GM12864 (cell line): ENCODE results near the gene CFHR1.
"Not testable (repeated sequence)": the region's sequence is repeated elsewhere in the genome, so short reads cannot be mapped to it uniquely, and the experiment has no call there.

Source experiments
- DNase-seq: peaks from one replicate; pipeline ENCODE4 v3.0.0-alpha.2; 2011; ENCODE audit warnings: low read depth
- H3K4me3 ChIP-seq: 2 replicates; pipeline ENCODE4 v1.5.1; 2011; ENCODE audit warnings: mild to moderate bottlenecking, low read depth, low read length, control low read depth
- TF ChIP-seq, protein P1 (sequence below): IDR thresholded peaks from 2 replicates; pipeline ENCODE4 v1.5.1; 2011; ENCODE audit warnings: low read depth, mild to moderate bottlenecking, moderate library complexity, low read length, control low read depth, inconsistent platforms; ENCODE audit errors: missing control alignments

Gene CFHR1

DNA sequence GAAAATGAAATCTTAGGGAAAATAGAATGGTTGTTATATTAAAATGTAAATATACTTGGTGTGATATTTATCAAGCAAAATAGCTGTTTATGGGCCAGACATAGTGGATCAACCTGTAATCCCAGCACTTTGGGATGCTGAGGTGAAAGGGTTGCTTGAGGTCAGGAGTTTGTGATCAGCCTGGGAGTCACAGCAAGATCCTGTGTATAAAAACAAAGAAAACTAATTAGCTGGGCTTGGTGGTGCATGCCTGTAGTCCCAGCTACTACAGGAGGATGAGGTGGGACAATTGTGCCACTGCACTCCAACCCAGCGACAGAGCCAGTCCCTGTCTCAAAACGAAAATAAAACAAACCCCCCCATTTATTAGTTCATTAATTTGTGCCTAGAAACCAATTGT lies 21.6 kb upstream of the CFHR1 start:
- TF ChIP-seq, protein P1, sequence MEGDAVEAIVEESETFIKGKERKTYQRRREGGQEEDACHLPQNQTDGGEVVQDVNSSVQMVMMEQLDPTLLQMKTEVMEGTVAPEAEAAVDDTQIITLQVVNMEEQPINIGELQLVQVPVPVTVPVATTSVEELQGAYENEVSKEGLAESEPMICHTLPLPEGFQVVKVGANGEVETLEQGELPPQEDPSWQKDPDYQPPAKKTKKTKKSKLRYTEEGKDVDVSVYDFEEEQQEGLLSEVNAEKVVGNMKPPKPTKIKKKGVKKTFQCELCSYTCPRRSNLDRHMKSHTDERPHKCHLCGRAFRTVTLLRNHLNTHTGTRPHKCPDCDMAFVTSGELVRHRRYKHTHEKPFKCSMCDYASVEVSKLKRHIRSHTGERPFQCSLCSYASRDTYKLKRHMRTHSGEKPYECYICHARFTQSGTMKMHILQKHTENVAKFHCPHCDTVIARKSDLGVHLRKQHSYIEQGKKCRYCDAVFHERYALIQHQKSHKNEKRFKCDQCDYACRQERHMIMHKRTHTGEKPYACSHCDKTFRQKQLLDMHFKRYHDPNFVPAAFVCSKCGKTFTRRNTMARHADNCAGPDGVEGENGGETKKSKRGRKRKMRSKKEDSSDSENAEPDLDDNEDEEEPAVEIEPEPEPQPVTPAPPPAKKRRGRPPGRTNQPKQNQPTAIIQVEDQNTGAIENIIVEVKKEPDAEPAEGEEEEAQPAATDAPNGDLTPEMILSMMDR: no peak
- DNase-seq: no peak
- no peak overlapping the region for H3K4me3 ChIP-seq

DNA sequence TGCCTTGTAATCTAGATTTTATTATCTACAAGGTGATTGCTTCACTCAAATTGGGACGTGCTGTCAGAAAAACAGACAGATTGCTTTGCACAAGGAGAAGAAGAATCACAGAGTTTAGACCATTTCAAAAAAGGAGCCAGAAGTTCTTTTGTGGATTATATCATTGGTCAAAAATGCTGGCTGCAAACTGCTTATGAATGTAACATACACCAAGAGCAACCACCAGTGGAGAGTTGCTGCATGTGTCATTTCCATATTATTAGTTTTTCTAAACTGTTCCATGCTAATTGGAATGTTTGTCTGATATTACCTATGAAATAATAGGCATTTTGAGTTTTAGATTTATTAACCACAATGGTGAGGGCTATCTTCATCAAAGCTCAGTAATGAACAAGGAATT lies 17.6 kb upstream of the CFHR1 start:
- not testable (repeated sequence) for H3K4me3 ChIP-seq, DNase-seq

DNA sequence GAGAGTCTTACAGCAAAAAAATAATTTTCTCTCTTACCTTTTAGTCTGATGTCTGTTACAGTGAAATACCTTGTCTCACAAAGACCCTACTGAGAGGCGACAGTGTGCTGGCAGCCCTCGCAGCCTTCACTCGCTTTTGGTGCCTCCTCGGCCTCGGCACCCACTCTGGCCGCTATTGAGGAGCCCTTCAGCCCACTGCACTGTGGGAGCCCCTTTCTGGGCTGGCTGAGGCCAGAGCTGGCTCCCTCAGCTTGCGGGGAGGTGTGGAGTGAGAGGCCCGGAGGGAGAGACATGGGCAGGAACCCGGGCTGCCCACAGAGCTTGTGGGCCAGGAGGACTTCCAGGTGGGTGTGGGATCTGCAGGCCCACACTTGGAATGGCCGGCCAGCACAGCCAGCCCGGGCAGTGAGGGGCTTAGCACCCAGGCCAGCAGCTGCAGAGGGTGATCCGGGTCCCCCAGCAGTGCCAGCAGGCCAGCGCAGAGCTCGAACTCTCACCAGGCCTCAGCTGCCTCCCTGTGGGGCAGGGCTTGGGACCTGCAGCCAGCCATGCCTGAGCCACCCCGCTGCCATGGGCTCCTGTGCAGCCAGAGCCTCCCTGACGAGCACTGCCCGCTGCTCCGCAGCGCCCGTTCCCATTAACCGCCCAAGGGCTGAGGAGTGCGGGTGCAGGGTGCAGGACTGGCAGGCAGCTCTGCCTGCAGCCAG lies 10.8 kb upstream of the CFHR1 start:
- no peak overlapping the region for H3K4me3 ChIP-seq
- TF ChIP-seq, protein P1: no peak
- no peak for DNase-seq

DNA sequence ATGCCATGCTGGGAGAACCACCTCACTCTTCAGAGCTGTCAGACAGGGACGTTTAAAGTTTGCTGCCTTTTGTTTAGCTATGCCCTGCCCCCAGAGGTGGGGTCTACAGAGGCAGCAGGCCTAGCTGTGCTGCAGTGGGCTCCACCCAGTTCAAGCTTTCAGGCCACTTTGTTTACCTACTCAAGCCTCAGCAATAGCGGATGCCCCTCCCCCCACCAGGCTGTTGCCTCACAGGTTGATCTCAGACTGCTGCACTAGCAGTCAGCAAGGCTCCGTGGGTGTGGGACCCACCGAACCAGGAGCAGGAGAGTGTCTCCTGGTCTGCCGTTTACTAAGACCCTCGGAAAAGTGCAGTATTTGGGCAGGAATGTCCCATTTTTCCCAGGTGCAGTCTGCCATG lies 2.1 kb upstream of the CFHR1 start:
- not testable (repeated sequence) for DNase-seq, H3K4me3 ChIP-seq

DNA sequence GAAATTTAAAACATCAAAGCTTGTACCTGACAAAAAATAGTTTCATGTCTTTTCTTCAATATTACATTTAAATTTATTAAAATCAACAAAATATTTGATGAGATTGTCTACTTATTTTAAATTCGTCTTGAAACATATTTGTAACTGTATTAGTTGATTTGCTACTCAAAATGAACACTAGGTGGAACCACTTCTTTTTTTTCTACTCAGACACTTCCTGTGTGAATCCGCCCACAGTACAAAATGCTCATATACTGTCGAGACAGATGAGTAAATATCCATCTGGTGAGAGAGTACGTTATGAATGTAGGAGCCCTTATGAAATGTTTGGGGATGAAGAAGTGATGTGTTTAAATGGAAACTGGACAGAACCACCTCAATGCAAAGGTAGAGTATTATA lies 8.3 kb downstream of the CFHR1 start:
- not testable (repeated sequence) for H3K4me3 ChIP-seq
- TF ChIP-seq, protein P1: peak; percentile 13
- DNase-seq: peak; percentile 7

DNA sequence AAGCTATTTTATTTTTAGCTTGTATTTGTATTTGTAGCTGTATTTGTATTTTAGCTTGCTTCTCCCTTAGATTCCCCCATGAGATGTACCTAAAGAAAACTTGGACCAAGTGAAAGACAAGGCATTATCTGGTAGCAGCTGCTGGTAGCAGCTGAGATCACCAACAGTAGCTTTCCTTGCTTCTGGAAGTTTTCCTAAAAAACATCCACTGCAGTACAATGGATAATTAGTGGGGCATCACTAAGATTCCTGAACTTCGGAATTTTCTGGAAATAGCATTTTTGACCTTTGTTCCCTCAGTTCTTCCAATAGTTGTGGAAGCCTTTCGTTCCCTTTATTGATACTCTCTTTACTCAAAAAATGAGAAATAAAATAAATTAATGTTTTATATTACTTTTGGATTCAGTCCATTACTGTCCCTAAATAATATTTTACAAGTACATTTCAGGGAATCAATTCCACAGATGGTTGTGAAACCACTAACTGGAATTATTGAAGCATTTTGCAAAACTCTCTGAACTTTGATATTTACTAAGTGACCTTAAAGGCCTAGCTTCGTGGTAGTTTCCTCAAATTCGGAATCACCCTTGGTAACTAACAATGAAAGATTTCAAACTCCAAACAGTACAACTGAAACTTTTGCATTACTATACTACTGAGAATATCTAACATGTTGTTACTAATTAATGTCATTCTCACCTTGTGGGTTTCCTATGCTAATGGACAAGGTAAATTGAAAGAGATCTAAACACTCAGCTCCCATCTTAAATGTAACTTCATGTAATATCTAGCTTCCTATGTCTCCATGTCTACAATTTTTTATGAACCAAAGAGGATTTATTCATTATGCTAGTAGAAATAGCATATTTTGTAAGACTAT lies 30.3 kb downstream of the CFHR1 start:
- DNase-seq, H3K4me3 ChIP-seq: not testable (repeated sequence)

DNA sequence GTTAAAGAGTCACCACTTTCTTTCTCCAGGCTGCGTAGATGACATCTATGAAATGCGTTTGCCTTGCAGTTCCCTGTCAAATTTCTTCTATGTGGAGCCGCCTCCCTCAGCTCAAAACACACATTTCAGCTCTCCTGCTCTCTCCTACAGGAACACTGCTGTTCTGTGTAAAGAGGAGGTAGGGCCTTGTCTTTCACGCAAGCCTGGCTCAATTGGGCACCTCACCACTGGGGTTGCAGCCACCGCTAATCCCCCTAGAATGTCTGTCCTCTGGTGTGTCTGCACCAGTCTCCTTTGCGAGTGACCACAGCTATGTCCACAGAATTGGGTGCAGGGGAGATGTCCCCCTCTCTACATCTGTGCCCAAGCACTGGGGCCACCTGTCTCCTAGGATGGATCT lies 36.5 kb downstream of the CFHR1 start:
- TF ChIP-seq, protein P1: no peak
- no peak for DNase-seq
- no peak overlapping the region for H3K4me3 ChIP-seq

DNA sequence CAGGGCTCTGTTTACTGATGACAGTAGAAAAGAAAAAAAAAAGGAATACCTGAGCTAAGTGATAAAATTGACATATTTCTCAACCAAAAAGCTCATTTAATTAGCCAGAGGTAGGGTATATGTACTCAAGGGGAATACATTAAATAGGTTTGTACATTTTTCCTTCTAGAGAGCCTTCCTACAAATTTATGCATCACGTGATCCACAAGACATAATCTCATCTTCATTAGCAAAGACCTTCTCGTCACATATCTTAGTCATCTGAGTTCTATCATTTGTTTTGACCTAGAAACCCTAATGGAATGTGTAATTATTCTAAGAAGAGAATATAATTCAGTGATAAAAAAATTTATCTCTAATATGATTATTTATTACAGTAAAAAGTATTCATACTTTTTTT lies 37.7 kb downstream of the CFHR1 start:
- DNase-seq: no peak
- no peak overlapping the region for H3K4me3 ChIP-seq
- TF ChIP-seq, protein P1: no peak
